ENCODE results near the gene GMPR2. TPM values are rescaled to one million over a fixed set of nuclear protein-coding genes. Genes with fewer than 3 reads are reported as not detected.

GMPR2 gene
- total and polyA plus RNA-seq, 2 of the 13 experiments (the other 11 are each of a cell fraction or from before 2014, with no cell fraction given), result 210 to 273 TPM

GRCh38 chr14:24232645-24233537, at the start of gene GMPR2 (continued):
- TF ChIP-seq PLSCR1 (CRISPR knock-in tag; IDR thresholded peaks at IDR 0.05; ENCODE audit: borderline replicate concordance) (no peak; the same call in 1 of the 2 replicates), ZC3H13 (CRISPR knock-in tag; IDR thresholded peaks at IDR 0.05) (peak; percentile 96), SIX1 (CRISPR knock-in tag; IDR thresholded peaks at IDR 0.05; ENCODE audit: borderline replicate concordance) (peak; percentile 60; the same call in 1 of the 2 replicates), SMAD1 (CRISPR knock-in tag; IDR thresholded peaks at IDR 0.05; ENCODE audit: borderline replicate concordance, low read depth) (no peak), ZFP62 (CRISPR knock-in tag; IDR thresholded peaks at IDR 0.05) (no peak; the same call in 1 of the 2 replicates), AHDC1 (CRISPR knock-in tag; IDR thresholded peaks at IDR 0.05; ENCODE audit: borderline replicate concordance) (peak; percentile 70; the same call in 1 of the 2 replicates), CSRNP2 (CRISPR knock-in tag; conservative IDR thresholded peaks at IDR 0.05; ENCODE audit: low read depth) (no peak), STAG1 (CRISPR knock-in tag; IDR thresholded peaks at IDR 0.05) (no peak; the same call in 1 of the 2 replicates), THRA (CRISPR knock-in tag; IDR thresholded peaks at IDR 0.05; ENCODE audit: borderline replicate concordance) (peak; percentile 85)
- TF ChIP-seq, protein P1, sequence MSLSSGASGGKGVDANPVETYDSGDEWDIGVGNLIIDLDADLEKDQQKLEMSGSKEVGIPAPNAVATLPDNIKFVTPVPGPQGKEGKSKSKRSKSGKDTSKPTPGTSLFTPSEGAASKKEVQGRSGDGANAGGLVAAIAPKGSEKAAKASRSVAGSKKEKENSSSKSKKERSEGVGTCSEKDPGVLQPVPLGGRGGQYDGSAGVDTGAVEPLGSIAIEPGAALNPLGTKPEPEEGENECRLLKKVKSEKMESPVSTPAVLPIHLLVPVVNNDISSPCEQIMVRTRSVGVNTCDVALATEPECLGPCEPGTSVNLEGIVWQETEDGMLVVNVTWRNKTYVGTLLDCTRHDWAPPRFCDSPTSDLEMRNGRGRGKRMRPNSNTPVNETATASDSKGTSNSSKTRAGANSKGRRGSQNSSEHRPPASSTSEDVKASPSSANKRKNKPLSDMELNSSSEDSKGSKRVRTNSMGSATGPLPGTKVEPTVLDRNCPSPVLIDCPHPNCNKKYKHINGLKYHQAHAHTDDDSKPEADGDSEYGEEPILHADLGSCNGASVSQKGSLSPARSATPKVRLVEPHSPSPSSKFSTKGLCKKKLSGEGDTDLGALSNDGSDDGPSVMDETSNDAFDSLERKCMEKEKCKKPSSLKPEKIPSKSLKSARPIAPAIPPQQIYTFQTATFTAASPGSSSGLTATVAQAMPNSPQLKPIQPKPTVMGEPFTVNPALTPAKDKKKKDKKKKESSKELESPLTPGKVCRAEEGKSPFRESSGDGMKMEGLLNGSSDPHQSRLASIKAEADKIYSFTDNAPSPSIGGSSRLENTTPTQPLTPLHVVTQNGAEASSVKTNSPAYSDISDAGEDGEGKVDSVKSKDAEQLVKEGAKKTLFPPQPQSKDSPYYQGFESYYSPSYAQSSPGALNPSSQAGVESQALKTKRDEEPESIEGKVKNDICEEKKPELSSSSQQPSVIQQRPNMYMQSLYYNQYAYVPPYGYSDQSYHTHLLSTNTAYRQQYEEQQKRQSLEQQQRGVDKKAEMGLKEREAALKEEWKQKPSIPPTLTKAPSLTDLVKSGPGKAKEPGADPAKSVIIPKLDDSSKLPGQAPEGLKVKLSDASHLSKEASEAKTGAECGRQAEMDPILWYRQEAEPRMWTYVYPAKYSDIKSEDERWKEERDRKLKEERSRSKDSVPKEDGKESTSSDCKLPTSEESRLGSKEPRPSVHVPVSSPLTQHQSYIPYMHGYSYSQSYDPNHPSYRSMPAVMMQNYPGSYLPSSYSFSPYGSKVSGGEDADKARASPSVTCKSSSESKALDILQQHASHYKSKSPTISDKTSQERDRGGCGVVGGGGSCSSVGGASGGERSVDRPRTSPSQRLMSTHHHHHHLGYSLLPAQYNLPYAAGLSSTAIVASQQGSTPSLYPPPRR (CRISPR knock-in tag; IDR thresholded peaks at IDR 0.05; ENCODE audit: borderline replicate concordance), result peak; percentile 39; the same call in 1 of the 2 replicates
